ENCODE data around the gene AMPD2.

GRCh38 chr1:109635862-109636200 lies 16.2 kb downstream of the AMPD2 start:
- TF ChIP-seq FOSL1 (IDR thresholded peaks at IDR 0.05; ENCODE audit: low read depth): no peak
- no peak for TF ChIP-seq CTCF (IDR thresholded peaks at IDR 0.05 in 2 of 3, conservative IDR thresholded peaks at IDR 0.05 in 1 of 3; ENCODE audit: borderline replicate concordance in 1 of 3, insufficient read depth in 1 of 3, low read depth in 2 of 3, low read length in 2 of 3)
- no peak for TF ChIP-seq JUND (IDR thresholded peaks at IDR 0.05)
- no peak for TF ChIP-seq POLR2AphosphoS5 (IDR thresholded peaks at IDR 0.05; ENCODE audit: low read depth, low read length)
- TF ChIP-seq EZH2phosphoT487 (IDR thresholded peaks at IDR 0.05; ENCODE audit: borderline replicate concordance): no peak
- no peak for TF ChIP-seq MAX (IDR thresholded peaks at IDR 0.05)
- no peak for TF ChIP-seq POLR2A (IDR thresholded peaks at IDR 0.05; ENCODE audit: borderline replicate concordance, extremely low read depth, insufficient read depth, insufficient read length)
- no peak for TF ChIP-seq ATF3 (IDR thresholded peaks at IDR 0.05)
- TF ChIP-seq SP1 (IDR thresholded peaks at IDR 0.05; ENCODE audit: low read depth): no peak
- no peak for TF ChIP-seq ZNF274 (IDR thresholded peaks at IDR 0.05; ENCODE audit: low read depth, low read length)
- TF ChIP-seq SIN3A (IDR thresholded peaks at IDR 0.05; ENCODE audit: low read depth): no peak
- no peak for TF ChIP-seq REST (IDR thresholded peaks at IDR 0.05; ENCODE audit: low read depth)
- TF ChIP-seq EZH2 (IDR thresholded peaks at IDR 0.05): no peak
